PC-9 (cell line): ENCODE data around the gene NHLRC2.

Experiments
- EZH2 ChIP-seq: fragments of 200-600 bp; sonication (generic); IDR thresholded peaks from 2 replicates; pipeline ENCODE4 v1.8.0; 2017; ENCODE audit warnings: antibody characterized with exemption, low read depth
- TF ChIP-seq, protein P1 (sequence below): fragments of 200-600 bp; sonication (generic); conservative IDR thresholded peaks from 2 replicates; pipeline ENCODE4 v1.6.1; 2017; ENCODE audit warnings: mixed run types, antibody characterized with exemption, mild to moderate bottlenecking, moderate library complexity

DNA sequence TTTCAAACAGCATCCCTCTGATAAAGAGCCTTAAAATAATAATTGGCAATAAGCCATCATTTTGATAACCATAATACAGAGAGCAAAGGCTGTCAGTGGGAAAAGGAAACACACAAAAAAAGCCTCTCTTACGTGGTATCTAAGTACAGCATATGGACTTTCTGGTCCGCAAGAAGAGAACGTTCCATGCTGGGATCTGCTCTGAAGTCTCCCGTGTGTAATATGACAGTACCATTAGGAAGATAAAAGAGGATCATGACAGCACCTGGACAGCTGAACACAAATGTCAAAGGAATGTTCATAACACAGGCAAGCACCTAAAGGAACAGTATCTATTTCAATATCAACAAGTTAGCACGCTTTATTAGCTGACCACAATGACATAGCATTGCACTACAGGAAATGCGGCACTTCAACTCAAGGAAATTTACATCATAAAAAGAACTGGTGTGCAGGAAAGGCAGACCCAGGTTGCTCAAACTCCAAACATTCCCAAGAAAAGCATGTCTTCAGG lies 10.4 kb upstream of the NHLRC2 start:
- TF ChIP-seq, protein P1, sequence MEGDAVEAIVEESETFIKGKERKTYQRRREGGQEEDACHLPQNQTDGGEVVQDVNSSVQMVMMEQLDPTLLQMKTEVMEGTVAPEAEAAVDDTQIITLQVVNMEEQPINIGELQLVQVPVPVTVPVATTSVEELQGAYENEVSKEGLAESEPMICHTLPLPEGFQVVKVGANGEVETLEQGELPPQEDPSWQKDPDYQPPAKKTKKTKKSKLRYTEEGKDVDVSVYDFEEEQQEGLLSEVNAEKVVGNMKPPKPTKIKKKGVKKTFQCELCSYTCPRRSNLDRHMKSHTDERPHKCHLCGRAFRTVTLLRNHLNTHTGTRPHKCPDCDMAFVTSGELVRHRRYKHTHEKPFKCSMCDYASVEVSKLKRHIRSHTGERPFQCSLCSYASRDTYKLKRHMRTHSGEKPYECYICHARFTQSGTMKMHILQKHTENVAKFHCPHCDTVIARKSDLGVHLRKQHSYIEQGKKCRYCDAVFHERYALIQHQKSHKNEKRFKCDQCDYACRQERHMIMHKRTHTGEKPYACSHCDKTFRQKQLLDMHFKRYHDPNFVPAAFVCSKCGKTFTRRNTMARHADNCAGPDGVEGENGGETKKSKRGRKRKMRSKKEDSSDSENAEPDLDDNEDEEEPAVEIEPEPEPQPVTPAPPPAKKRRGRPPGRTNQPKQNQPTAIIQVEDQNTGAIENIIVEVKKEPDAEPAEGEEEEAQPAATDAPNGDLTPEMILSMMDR: no peak
- TF ChIP-seq EZH2: no peak
